Heart right ventricle (tissue), 16 donors: ENCODE results near the gene CDCA8. TPM values are rescaled to one million over a fixed set of nuclear protein-coding genes. Genes with fewer than 3 reads are reported as not detected.
A peak's percentile ranks its signal among the peaks of the same experiment; 100 is the strongest.

Experiments used
- ATAC-seq, 8 donors: fragments of 200-7000 bp; cut with Tn5 transposase; one replicate each; pipeline ENCODE4 v1.9.1; 2020; ENCODE audit warnings: mild to moderate bottlenecking in 8 of 8, moderate library complexity in 8 of 8, moderate number of reproducible peaks in 1 of 8
- DNase-seq, 2 donors: peaks; one replicate each; pipeline ENCODE4 v3.0.0-alpha.2; 2020
- H3K27ac ChIP-seq, 10 donors: fragments of 200-600 bp; sonication (generic) in 2 of 10; one replicate each; pipeline versions ENCODE4 v1.5.0 to v1.8.0; 2020 to 2022; ENCODE audit warnings: mild to moderate bottlenecking in 3 of 10
- H3K27me3 ChIP-seq, 7 donors: fragments of 200-600 bp; one replicate each; pipeline ENCODE4 v1.8.0; 2021 to 2022; ENCODE audit warnings: mild to moderate bottlenecking in 2 of 7
- H3K36me3 ChIP-seq, 9 donors: fragments of 200-600 bp; sonication (generic) in 1 of 9; one replicate each; pipeline versions ENCODE4 v1.5.0 to v1.8.0; 2020 to 2022; ENCODE audit warnings: mild to moderate bottlenecking in 2 of 9
- H3K4me1 ChIP-seq, 9 donors: fragments of 200-600 bp; sonication (generic) in 1 of 9; one replicate each; pipeline versions ENCODE4 v1.5.0 to v1.8.0; 2020 to 2022; ENCODE audit warnings: mild to moderate bottlenecking in 4 of 9
- H3K4me3 ChIP-seq, 10 donors: fragments of 200-600 bp; sonication (generic) in 2 of 10; one replicate each; pipeline versions ENCODE4 v1.5.0 to v1.8.0; 2020 to 2022; ENCODE audit warnings: mild to moderate bottlenecking in 7 of 10, moderate library complexity in 2 of 10
- H3K9me3 ChIP-seq, 11 donors: fragments of 200-600 bp in 10 of 11; sonication (generic) in 2 of 11; one replicate each; pipeline versions ENCODE4 v1.5.0 to v1.8.0; 2013 to 2022; ENCODE audit warnings: mild to moderate bottlenecking in 2 of 11, control low read depth in 1 of 11, moderate library complexity in 1 of 11
- WGBS, 2 donors: extraction: QIAGEN DNeasy Blood & Tissue Kit; methylation state at CpG; one replicate each; pipeline ENCODE4 v1.1.7; 2013; ENCODE audit warnings: inconsistent platforms in 1 of 2; 5-methylcytosine and 5-hydroxymethylcytosine counted together
- intact Hi-C, 10 donors: fragments of 100-400 bp; cut with DNase I; formaldehyde crosslinking; loops; one replicate each; pipeline versions ENCODE4 v1.11.1 to v1.14.2; 2022
- polyA plus RNA-seq, 2 donors: library from polyadenylated mRNA; stranded (reverse); fragments of 200-250 nt; gene quantifications; one replicate each; pipeline ENCODE4 v1.2.3, GENCODE V29; 2013
- total RNA-seq, 10 donors: library from RNA; stranded (reverse); fragmentation: NEBNext Ultra II Directional in 3 of 10; extraction: Animal tissue kit (Norgen Biotek cat#: 25700) in 3 of 10; gene quantifications; one replicate each; pipeline versions ENCODE4 v1.2.1 to v1.2.4, GENCODE V29; 2021 to 2023
- TF ChIP-seq, protein P1 (sequence below), 9 donors: fragments of 200-600 bp; sonication (generic) in 2 of 9; IDR thresholded peaks; one replicate each; pipeline versions ENCODE4 v1.5.0 to v1.8.0; 2021 to 2022; ENCODE audit warnings: antibody characterized with exemption in 9 of 9, mild to moderate bottlenecking in 5 of 9, moderate library complexity in 1 of 9
- donor health status: Arrhythmogenic right ventricular cardiomyopathy.
- donor health status: ischemic (EF 13 %, LVEDD 7.1; RV severe dilation, severe dysfunction).
- donor health status: healthy with polysubstance abuse.
- donor health status: DM: no; HTN: yes; CAD: no.
- donor health status: DM: no; HTN: no; CAD: no.
- donor health status: ischemic (EF 25% LVEDD 6.9; RV normal size, moderate dysfunction).
- donor health status: ischemic (EF 25% LVEDD 5.7; RV mildly dilated, moderate dysfunction).
- donor health status: healthy.
- donor health status: DM: yes; HTN: yes; CAD: no.
- donor health status: Ischemic cardiomyopathy.
- donor health status: ischemic (EF 35%, LVEDD 5.7; RV mildly dilated, moderate dysfunction).
- donor health status: nonischemic (EF 11% LVEDD 7.7; RV severe dilation, severe dysfunction).
- donor health status: DM: yes; HTN: yes; CAD: no.
- donor health status: PGD.
- donor health status: ischemic (EF 29% LVEDD 5.4; RV normal size, mild dysfunction).
- donor health status: nonischemic (EF 23%, LVEDD 6.1; RV moderate dilation, normal function).

Gene CDCA8
- total and polyA plus RNA-seq, 12 donors = 0.09 to 2.9 (median 0.41) TPM; not detected in 1

DNA sequence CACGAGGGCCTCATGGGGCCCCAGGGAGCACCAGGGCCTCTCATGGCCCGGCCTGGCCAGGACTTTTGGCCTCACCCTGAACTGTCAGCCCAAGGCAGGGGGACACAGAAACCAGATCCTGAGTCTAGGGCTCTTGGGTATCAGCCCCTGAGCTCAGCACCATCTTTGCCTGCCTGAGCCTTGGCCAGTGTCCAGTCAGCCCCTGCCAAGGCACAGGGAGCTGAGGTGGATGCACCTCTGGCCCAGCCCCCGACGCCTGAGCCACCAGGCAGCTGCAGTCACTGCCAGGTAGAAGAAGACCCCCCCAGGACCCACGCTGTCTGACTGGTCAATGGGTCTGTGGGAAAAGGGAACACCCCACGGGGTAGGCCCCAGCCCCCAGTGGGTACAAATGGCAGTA lies 25.3 kb downstream of the CDCA8 start:
- WGBS, 2 donors = 71 to 74% methylated on average over 6 of the region's 6 CpGs
- TF ChIP-seq, protein P1, sequence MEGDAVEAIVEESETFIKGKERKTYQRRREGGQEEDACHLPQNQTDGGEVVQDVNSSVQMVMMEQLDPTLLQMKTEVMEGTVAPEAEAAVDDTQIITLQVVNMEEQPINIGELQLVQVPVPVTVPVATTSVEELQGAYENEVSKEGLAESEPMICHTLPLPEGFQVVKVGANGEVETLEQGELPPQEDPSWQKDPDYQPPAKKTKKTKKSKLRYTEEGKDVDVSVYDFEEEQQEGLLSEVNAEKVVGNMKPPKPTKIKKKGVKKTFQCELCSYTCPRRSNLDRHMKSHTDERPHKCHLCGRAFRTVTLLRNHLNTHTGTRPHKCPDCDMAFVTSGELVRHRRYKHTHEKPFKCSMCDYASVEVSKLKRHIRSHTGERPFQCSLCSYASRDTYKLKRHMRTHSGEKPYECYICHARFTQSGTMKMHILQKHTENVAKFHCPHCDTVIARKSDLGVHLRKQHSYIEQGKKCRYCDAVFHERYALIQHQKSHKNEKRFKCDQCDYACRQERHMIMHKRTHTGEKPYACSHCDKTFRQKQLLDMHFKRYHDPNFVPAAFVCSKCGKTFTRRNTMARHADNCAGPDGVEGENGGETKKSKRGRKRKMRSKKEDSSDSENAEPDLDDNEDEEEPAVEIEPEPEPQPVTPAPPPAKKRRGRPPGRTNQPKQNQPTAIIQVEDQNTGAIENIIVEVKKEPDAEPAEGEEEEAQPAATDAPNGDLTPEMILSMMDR (IDR thresholded peaks at IDR 0.05) = no peak
- intact Hi-C loops = no loop called here

DNA sequence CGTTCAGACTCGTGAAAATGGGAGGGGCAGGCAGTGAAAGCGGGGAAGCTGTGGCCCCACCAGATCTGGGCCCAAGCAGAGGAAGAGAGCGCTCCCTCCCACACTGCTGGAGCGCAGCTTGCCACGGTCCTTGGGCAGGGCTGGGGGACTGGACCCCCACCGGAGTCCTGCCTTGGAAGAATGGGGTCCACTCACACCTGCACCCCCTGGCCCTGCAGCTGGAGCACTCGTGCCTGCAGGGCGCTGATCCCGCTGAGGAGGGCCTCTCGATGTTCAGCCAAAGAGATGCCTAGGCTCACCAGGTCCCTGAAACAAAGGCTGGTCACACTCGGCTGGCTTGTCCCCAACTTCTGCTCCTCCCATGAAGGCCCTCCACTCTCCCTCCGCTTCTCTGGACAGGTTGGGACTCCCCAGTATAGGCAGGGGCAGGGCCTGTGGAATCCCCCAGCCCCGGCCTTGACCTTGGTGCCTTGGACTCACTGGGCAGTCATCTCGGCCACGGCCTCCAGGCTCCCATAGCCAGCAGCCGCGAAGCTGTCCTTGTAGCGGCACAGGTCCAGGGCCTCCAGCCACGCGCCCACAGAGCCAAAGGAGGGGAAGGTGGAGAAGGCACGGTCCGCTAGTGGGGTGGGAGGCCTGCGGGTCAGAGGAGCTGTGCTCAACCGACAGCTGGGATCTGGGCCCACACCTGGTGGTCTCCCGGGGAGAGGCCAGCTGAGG lies 26.0 kb downstream of the CDCA8 start:
- intact Hi-C loops = no loop called here
- no peak overlapping the region for H3K27ac ChIP-seq
- TF ChIP-seq, protein P1 (IDR thresholded peaks at IDR 0.05) = no peak
- 85 to 86% methylated on average over 26 of the region's 26 CpGs for WGBS, 2 donors
- ATAC-seq = no peak
- H3K36me3 ChIP-seq = no peaks in the 10 kb centered on the region
- H3K4me3 ChIP-seq = no peak overlapping the region
- DNase-seq = no peak
- H3K9me3 ChIP-seq = no peaks in the 10 kb centered on the region
- H3K4me1 ChIP-seq = peaks cover 0 to 3% (median 0%) of the 10 kb centered on the region in 9 donors
- peaks cover 0 to 16% (median 4%) of the 10 kb centered on the region in 7 donors for H3K27me3 ChIP-seq

More for the DNA sequence above, 25.3 kb downstream of the CDCA8 start:
- Histone ChIP-seq H3K27ac (no peak overlapping the region), H3K27me3 (peaks cover 0 to 16% (median 4%) of the 10 kb centered on the region in 7 donors), H3K4me3 (no peak overlapping the region), H3K4me1 (no peaks in the 10 kb centered on the region), H3K9me3 (no peaks in the 10 kb centered on the region), H3K36me3 (no peaks in the 10 kb centered on the region)
- no peak for ATAC-seq
- DNase-seq = no peak

DNA sequence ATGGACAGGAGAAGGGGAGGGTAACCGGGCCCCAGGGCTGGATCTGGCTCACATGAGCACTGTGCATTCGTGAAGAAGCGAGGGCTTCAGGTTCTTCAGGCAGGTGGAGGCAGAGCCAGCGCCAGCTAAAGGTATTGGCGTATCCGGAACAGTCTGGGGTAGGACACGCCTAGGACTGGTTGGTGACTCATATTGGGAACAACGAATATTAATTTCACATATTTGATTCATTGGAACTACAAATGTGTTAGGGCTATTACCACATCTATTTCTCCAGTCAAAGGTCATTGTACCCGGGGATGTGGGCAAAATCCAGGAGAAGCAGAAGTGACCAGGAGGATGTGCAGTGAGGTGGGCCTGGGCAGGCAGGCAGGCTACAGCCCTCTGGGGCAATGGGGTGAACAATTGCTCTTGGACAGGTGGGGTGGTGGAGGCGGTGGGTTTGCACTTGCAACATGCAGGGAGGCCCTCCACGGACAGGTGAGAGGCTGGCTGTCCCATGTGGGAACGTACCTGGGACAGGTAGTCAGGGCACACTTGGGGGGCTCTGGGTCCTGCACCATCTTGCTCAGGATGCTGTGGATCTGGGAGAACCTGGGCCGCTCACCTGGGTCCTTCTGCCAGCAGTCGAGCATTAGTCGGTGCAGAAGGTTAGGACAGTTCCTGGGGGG lies 26.7 kb downstream of the CDCA8 start:
- WGBS, 2 donors = 89 to 92% methylated on average over 15 of the region's 15 CpGs
- intact Hi-C loops = no loop called here

DNA sequence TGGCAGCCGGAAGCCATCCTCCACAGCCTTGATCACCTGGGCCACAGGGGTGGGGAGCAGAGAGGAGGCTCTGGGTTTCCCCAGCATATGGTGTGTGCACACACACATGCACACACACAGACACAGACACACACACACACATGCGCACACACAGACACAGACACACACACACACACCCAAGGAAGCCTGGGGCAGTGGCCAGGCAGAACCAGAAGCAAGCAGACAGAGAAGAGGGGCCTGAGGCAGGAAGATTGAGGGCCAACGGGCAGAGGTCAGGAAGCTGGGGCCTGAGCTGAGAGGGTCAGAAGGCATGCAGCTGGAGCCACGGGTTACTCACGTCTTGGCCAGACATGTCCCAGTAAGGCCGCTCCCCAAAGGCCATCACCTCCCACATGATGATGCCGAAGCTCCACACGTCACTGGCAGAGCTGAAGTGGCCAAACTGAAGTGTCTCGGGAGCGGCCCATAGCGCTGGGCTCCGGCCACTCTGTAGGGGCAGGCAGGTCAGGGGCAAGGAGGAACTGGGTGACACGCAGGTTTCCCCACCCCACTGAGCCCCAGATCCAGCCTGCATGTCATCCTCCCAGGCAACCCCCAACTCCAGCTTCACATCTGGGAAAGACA lies 27.4 kb downstream of the CDCA8 start:
- intact Hi-C loops = no loop called here
- H3K27me3 ChIP-seq = peaks cover 0 to 20% (median 4%) of the 10 kb centered on the region in 7 donors
- no peaks in the 10 kb centered on the region for H3K36me3 ChIP-seq
- DNase-seq = no peak
- H3K4me3 ChIP-seq = no peak overlapping the region
- TF ChIP-seq, protein P1 (IDR thresholded peaks at IDR 0.05) = no peak
- H3K4me1 ChIP-seq = peaks cover 0 to 10% (median 0%) of the 10 kb centered on the region in 9 donors
- ATAC-seq = peak in 1 of 8 donors; percentile 46
- WGBS, 2 donors = 71 to 82% methylated on average over 13 of the region's 13 CpGs
- H3K9me3 ChIP-seq = no peaks in the 10 kb centered on the region
- H3K27ac ChIP-seq = no peak overlapping the region

More for the DNA sequence above, 26.7 kb downstream of the CDCA8 start:
- Histone ChIP-seq H3K4me1 (peaks cover 0 to 9% (median 0%) of the 10 kb centered on the region in 9 donors), H3K9me3 (no peaks in the 10 kb centered on the region), H3K4me3 (no peak overlapping the region), H3K27ac (no peak overlapping the region), H3K27me3 (peaks cover 0 to 16% (median 4%) of the 10 kb centered on the region in 7 donors), H3K36me3 (no peaks in the 10 kb centered on the region)
- TF ChIP-seq, protein P1 (IDR thresholded peaks at IDR 0.05) = no peak
- no peak for DNase-seq
- ATAC-seq = no peak
